ENCODE data around the gene DSCAML1.

Gene DSCAML1

GRCh38 chr11:117684111-117684510, 112.9 kb downstream of the DSCAML1 start:
- DNase-seq (ENCODE audit: insufficient read length, low spot score) (no peak), FAIRE-seq (no peak)
- TF ChIP-seq CTCF (IDR thresholded peaks at IDR 0.05; ENCODE audit: insufficient read depth, missing control alignments): no peak

- TF ChIP-seq CTCF (IDR thresholded peaks at IDR 0.05; ENCODE audit: insufficient read depth, missing control alignments): no peak
- FAIRE-seq (no peak), DNase-seq (ENCODE audit: insufficient read length, low spot score) (no peak)
Observed at GRCh38 chr11:117681438-117681837, 115.6 kb downstream of the DSCAML1 start.

- TF ChIP-seq CTCF (IDR thresholded peaks at IDR 0.05; ENCODE audit: insufficient read depth, missing control alignments): no peak
- no peak for FAIRE-seq
Observed at GRCh38 chr11:117679461-117679860, 117.6 kb downstream of the DSCAML1 start.

GRCh38 chr11:117678658-117679406, 118.2 kb downstream of the DSCAML1 start:
- FAIRE-seq: no peak
- TF ChIP-seq CTCF (IDR thresholded peaks at IDR 0.05; ENCODE audit: insufficient read depth, missing control alignments): no peak
- DNase-seq (ENCODE audit: insufficient read length, low spot score): no peak

More at GRCh38 chr11:117679461-117679860, 117.6 kb downstream of the DSCAML1 start:
- DNase-seq (ENCODE audit: insufficient read length, low spot score): no peak

GRCh38 chr11:117677729-117678310, 119.2 kb downstream of the DSCAML1 start:
- DNase-seq (ENCODE audit: insufficient read length, low spot score): no peak
- no peak for TF ChIP-seq CTCF (IDR thresholded peaks at IDR 0.05; ENCODE audit: insufficient read depth, missing control alignments)
- no peak for FAIRE-seq

GRCh38 chr11:117676501-117676900, 120.5 kb downstream of the DSCAML1 start:
- DNase-seq (ENCODE audit: insufficient read length, low spot score) (no peak), FAIRE-seq (no peak)
- no peak for TF ChIP-seq CTCF (IDR thresholded peaks at IDR 0.05; ENCODE audit: insufficient read depth, missing control alignments)

- FAIRE-seq (no peak), DNase-seq (ENCODE audit: insufficient read length, low spot score) (no peak)
- no peak for TF ChIP-seq CTCF (IDR thresholded peaks at IDR 0.05; ENCODE audit: insufficient read depth, missing control alignments)
Observed at GRCh38 chr11:117673602-117674001, 123.4 kb downstream of the DSCAML1 start.

Measured in D721Med (cell line).